SKM-1 (cell line): ENCODE data around the gene SH3D19.
A peak's percentile ranks its signal among the peaks of the same experiment; 100 is the strongest.

Experiments used
- DNase-seq: peaks from one replicate; lab custom pipeline; 2025; ENCODE audit not compliant: unreplicated experiment; lab: John Stamatoyannopoulos, UW

SH3D19 gene

GRCh38 chr4:151325111-151325948 is at the start of gene SH3D19:
Gene SH3D19, minus strand, starts transcription at chr4:151325605. Its CDS starts 253 bp downstream, at chr4:151325352.
- peak; percentile 45 for DNase-seq

DNA sequence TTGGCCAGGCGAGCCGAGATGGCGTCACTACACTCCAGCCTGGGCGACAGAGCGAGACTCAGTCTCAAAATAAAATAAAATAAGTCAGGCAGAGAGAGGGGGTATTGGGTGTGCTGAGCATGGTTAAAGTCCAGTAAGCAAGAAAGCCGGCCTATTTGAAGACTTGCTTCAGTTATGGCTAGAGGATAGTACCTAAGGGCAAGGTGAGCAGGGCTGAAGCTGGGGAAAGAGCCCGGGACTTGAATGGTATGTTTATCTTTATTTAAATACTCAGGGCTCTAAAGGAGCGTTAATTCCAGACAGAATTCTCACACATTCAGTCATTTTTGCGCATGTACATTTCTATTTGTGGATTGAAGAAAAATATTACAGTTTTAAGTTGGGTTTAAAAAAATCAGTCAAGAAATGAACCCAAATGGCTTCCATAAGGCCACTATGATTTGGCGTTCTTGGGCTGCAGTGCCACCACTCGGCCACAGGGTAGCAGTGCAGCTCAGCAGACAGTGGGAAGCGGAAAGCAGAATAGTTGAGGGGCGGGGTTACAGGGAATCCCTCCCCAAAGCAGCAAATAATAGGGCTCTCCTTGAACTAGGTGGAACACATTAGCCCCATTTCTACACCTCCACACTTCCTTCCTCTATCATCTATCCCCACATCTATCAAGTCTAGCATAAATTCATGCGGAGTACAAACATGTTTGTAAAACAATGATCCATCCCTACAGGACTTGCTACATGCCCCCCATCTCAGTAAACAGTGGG is 37.2 kb upstream of the SH3D19 start:
- DNase-seq: peak; percentile 70

GRCh38 chr4:151361966-151362365 is 36.6 kb upstream of the SH3D19 start:
- no peak for DNase-seq

- DNase-seq: no peak
Observed at GRCh38 chr4:151361126-151361525, 35.7 kb upstream of the SH3D19 start.

- no peak for DNase-seq
Observed at GRCh38 chr4:151359576-151359975, 34.2 kb upstream of the SH3D19 start.

DNA sequence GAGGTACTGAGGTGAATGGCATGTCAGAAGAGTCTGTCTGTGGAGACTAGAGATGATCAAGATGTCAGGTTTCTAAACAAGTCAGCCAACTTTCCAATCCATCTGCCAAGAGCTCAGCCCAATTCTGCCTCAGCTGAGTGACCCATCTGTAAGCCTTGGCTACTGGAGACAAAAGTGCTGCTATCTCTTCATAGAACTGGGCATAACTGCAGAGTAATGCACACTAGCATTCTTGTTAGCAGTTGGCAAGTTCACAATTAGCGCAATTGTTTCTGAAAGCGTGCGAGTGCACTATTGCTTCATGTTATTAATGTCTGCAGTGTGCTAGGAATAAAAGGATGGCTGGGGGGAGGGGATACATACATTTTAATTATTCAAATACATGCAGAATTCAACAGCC is 32.9 kb upstream of the SH3D19 start:
- DNase-seq: no peak

GRCh38 chr4:151356510-151356909 is 31.1 kb upstream of the SH3D19 start:
- DNase-seq: no peak

- no peak for DNase-seq
Observed at GRCh38 chr4:151355155-151355554, 29.8 kb upstream of the SH3D19 start.

DNA sequence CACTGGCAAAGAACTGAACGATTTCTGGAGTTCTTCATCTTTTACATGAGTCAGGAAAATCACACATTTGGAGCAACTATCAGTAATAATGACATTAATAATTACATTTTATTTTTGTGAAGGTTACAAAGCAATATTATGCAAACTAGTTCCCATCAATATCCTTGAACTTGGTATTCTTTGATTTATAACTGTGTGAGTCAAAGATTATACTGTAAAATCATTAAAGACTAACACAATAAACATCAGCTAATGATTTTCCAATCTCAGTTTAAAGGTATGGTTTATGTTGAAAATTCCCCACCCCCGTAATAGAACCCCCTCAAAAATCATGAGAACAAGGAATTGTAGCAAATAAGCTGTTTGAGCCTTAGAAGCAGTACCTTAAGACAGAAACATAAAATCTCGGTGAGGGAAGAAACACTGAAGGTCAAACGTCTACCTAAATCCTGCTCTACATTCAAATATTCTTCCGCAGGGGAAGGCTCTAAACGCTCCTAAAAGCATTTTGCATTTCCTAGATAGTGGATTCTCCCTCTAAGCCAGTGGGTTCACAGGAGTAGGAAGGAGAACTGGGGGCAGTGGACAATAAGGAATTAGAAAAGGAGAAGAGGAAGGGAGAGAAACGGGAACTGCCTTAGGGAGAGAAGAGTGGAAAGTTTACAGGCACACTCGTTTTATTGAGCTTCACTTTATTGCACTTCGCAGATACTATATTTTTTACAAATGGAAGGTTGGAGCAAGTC is 22.3 kb upstream of the SH3D19 start:
- no peak for DNase-seq

- DNase-seq: no peak
Observed at GRCh38 chr4:151344948-151345347, 19.5 kb upstream of the SH3D19 start.

- no peak for DNase-seq
Observed at GRCh38 chr4:151340751-151341385, 15.5 kb upstream of the SH3D19 start.

DNA sequence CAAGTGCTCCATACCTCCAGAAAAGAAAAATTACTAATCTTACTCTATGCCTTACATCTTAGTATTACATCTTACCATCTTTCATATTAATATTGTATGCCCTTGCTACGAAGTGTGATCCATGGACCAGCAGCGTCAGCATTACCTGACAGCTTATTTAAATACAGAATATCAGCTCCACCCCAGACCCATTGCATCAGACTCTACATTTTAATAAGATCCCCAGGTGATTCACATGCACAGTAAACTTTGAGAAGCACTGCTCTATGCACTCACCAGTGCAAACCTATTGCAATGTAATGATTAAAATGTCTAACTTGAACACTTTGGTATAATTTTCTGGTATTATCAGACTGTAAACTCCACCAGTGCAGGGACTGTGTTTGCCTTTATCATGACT is 14.1 kb upstream of the SH3D19 start:
- no peak for DNase-seq

DNA sequence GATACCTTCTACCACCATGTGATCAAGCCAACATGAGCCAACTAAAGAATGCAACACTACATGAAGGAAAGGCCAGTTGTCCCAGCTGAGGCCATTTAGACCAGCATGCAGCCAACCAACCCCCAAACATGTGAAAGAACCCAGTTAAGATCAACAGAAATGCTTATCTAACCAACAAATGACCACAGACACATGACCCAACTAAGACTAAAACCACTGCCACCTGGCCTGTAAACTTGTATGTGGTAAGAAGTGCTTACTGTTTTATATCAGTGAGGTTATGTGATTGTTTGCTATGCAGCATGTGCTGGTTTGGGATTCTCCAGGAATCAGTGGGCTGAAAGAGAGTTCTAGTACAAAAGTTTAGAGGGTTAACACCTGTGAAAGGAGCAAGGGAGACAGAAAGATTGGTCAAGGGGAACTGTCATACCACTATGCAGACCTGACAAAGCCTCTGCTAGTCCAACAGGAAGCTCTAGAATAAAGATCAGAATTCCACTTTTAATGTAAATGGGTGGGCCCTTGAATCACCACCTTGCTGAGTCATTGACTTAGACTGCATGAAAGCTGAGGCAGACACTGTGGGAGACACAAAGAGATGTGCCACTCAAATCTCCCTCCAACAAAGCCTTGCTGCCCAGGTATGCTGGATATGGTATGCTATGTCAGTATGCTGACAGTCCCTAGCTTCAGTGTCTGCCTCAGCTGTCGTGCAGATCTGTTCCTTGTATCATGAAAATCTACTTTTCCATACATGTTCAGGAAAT is 6.1 kb upstream of the SH3D19 start:
- DNase-seq: no peak

DNA sequence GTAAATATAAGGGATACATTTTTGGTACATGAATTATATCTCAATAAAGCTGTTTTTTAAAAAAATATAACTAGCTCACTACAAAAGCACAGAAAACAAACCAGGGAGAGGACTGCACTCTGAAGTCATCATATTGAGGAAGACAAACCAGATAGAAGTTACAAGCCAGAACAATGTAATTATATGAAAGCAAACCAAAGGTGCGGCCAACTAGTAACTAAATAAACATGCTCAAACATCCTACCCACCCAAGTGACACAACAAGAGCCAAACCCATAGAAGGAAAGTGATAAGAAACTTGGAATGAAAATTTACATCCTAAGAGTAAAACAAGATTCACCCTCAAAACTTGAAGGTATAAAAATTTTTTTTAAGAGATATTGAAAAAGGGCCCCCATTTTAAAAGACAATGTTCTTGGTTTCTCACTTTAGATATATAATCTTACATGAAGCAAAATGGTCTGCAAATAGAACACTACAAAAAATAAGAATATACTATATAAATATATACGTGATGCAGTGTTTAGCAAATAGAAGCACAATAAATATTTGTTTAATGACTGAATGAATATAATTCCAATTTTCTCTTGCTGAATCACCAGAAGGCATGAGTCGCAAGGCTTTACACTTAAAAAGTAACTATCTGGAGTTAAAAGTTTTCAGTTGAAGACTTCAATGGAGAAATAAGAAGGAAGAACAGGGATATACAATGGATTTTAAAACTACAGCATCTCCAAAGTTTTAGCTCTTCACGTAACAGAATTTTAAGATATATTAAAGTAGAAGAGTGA is 4.0 kb upstream of the SH3D19 start:
- no peak for DNase-seq

GRCh38 chr4:151325949-151326246 is 493 bp upstream of the SH3D19 start:
- DNase-seq: no peak

- DNase-seq: no peak
Observed at GRCh38 chr4:151324752-151325110, 674 bp downstream of the SH3D19 start.

DNA sequence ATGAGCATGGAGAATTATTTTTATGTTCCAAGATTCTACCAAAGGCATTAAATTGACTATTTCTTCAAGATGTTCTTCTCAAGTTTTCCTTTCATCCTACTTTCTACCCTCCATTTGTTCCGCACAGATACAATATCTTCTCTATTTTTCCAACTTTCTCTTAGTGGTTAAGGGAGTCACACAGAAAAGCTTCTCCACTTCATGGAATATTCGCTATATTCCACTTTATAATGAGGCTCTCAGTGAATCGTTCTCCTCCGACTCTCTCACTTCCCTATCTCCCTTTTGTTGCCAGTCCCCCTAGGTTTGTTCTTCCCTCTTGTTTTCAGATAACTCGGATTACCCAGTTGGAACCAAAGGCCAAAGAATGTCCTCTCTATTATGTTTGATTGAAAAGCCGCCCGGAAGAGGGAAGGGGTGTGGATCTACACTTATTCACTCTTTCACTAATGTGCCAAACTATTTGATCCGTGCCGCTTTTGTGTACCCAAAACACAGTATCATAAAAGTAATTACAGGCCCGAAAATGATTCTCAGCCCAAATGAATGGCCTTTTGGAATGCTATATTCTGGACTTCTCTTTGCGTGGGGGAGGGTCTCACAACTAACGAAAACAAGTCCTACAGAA is 1.2 kb downstream of the SH3D19 start:
- DNase-seq: peak; percentile 9

GRCh38 chr4:151323667-151324066 is 1.7 kb downstream of the SH3D19 start:
- no peak for DNase-seq

- no peak for DNase-seq
Observed at GRCh38 chr4:151322570-151322969, 2.8 kb downstream of the SH3D19 start.
